ENCODE results near the gene FRMD4A.

DNA sequence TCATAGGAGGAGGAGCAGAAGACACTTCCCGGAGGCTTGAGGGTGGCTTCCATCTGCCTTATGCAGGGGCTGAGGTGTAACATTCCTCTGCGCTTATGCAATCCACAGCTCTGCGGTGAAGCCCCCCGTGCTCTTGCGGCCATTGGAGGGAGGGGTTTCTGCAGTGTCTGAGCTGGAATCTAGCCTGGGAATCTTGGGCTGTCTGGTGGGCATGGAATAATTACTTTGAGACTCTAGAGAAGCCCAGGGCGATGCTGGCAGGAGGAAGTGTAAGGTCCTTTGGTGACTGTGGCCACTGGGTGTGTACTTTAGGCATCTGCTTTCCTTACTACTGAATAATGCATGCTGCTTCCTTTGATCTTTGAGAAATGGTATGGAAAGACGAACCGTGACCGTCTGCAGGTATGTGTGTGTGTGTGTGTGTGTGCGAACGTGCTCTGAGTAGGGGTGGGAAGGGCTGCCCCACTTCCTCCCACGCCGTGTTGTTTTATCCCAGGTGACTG, 563.0 kb downstream of the FRMD4A start:
- TF ChIP-seq, protein P1, sequence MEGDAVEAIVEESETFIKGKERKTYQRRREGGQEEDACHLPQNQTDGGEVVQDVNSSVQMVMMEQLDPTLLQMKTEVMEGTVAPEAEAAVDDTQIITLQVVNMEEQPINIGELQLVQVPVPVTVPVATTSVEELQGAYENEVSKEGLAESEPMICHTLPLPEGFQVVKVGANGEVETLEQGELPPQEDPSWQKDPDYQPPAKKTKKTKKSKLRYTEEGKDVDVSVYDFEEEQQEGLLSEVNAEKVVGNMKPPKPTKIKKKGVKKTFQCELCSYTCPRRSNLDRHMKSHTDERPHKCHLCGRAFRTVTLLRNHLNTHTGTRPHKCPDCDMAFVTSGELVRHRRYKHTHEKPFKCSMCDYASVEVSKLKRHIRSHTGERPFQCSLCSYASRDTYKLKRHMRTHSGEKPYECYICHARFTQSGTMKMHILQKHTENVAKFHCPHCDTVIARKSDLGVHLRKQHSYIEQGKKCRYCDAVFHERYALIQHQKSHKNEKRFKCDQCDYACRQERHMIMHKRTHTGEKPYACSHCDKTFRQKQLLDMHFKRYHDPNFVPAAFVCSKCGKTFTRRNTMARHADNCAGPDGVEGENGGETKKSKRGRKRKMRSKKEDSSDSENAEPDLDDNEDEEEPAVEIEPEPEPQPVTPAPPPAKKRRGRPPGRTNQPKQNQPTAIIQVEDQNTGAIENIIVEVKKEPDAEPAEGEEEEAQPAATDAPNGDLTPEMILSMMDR (IDR thresholded peaks at IDR 0.05) = no peak
- TF ChIP-seq EP300 (IDR thresholded peaks at IDR 0.05) (no peak), POLR2AphosphoS5 (IDR thresholded peaks at IDR 0.05) (no peak), POLR2A (IDR thresholded peaks at IDR 0.05) (no peak)

Measured in stomach (tissue), 4 donors.